NCI-H2029 (cell line): Measurements from ENCODE around the gene MTERF2.
"Not testable (repeated sequence)": the region's sequence is repeated elsewhere in the genome, so short reads cannot be mapped to it uniquely, and the experiment has no call there.

Experiments used
- DNase-seq: peaks from one replicate; lab custom pipeline; 2025; lab: John Stamatoyannopoulos, UW

MTERF2 gene, protein sequence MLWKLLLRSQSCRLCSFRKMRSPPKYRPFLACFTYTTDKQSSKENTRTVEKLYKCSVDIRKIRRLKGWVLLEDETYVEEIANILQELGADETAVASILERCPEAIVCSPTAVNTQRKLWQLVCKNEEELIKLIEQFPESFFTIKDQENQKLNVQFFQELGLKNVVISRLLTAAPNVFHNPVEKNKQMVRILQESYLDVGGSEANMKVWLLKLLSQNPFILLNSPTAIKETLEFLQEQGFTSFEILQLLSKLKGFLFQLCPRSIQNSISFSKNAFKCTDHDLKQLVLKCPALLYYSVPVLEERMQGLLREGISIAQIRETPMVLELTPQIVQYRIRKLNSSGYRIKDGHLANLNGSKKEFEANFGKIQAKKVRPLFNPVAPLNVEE

GRCh38 chr12:106986625-106987389 lies at the start of gene MTERF2:
Gene MTERF2 (minus strand): TSS chr12:106987146. CDS start chr12:106978714, 8,432 bp downstream.
- peak; percentile 93 for DNase-seq

DNA sequence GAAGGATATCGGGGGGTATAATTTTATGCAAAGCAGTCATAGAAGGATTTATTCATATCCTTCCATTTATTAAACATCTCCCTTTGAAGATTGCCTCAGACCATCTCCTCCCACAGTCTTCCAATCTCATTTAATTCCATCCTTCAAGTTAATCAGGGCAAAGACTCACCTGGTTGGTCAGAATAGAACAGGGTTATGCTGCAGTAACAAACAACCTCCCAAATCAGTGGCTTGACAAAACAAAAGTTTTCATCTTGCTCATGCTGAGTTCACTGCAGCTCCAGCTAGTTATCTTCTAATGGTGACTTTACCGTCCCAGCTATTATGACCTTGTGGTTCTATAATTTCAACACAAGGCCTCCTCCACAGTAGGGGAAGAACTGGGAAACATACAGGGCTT lies 48.8 kb upstream of the MTERF2 start:
- no peak for DNase-seq

DNA sequence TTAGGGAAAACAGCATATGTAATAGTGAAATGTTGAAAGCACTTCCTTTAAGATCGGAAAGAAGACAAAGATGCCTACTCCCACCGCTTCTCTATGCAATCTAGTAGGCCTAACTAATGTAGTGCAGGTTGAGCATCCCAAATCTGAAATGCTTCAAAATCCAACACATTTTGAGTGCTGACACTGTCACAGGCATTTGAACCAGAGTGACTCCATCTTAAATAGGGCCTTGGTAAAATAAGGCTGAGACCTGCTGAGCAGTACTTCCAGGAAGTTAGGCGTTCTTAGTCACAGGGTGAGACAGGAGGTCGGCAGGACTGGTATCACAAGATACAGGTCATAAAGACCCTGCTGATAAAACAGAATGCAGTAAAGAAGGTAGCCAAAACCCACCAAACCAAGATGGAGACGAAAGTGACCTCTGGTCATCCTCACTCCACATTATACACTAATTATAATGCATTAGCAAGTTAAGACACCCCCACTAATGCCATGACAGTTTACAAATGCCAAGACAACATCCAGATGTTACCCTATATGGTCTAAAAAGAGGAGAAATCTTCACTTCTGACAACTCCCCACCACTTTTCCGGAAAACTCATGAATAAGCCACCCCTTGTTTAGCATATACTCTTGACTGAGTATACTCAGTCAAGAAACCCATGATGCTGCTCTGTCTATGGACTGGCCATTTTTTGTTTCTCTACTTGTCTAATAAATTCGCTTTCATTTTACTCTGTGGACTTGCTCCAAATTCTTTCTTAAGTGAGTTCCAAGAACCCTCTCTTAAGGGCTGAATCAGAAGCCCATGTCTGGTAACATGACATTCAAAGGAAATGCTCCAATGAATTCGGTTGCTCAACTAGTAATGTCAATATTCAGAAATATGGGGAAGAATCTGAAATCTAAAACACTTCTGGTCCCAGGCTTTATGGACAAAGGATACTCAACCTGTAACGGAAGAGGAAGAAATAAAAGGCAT lies 47.1 kb upstream of the MTERF2 start:
- DNase-seq, result no peak

DNA sequence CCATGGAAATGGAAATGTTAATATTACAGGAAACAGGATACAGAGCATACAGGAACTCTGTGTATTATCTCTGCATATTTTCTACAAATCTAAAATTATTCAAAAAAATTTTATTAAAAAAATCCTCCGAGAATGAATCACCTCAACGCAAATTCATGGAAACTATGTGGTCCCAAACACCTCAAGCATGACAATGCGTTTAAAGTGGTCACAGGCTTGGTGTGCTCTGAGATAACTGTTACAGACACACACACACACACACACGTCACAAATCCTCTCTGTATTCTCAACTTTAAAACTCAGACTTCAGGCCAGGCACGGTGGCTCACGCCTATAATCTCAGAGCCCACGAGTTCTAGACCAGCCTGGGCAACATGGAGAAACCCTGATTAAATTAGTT lies 45.3 kb upstream of the MTERF2 start:
- no peak for DNase-seq

DNA sequence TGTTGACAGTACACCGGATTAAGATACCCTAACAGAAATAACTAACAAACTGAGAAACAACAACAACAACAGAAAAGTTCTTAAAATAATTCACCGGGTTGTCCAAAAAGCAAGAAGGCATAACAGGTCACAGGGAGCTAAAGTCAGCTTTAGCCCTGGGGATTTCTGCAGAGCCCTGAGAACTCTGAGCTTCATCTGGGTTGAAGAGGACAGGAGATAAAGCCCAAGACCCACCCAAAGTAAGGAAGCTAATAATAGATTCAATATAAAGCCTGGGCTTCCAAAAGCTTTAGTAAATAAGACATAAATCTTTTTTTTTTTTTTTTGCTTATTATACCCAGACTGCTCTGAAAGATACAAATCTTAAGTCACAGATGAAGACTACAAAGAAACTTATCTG lies 44.1 kb upstream of the MTERF2 start:
- DNase-seq, result no peak

DNA sequence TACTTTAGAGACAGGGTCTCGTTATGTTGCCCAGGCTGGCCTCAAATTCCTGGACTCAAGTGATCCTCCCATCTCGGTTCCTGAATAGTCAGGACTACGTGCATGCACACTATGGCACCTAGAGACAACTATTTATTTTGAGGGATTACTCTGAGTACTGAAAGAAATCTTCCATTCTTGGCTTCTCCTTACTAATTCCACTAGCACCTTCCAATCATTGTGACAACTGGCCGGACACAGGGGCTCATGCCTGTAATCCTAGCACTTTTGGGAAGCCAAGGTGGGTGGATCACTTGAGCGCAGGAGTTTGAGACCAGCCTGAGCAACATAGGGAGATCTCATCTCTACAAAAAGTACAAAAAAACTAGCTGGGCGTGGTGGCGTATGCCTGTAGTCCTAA lies 42.1 kb upstream of the MTERF2 start:
- no peak for DNase-seq

GRCh38 chr12:107027636-107028053 lies 40.7 kb upstream of the MTERF2 start:
- DNase-seq, result peak; percentile 95

DNA sequence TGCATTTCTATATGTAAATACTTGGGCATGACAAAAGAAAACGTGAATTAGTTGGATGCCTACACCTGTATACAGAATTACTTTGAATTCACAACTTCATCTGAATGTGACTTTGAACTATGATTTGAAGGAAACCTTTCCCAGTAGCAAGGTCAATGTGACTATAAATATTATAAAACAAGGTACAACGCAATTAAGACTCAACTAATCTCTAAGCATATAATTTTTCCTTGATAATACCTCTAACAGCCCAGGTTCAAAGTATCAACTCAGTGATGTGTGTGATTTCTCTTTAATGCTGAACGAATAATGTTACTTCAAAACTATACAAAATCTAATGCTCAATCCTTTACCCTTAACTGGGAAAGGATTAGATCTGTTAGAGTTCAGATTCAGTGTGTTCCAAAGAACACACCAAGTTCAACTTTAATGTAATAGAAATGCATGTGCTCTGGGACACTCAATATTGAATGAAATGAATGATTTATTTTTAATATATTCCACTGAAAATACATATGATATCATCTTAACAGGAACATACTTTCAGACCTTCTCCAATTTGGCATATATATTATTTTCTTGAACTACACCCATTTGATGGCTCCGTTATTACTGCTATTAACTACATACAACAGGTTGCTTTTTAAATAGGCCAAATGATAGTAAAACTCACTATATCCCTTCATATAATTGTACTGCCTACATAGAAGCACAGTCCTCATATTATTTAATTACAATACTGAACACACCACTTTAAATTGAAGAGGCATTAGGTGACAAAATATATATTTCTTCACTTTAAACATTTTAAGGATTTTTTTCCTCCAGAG lies 40.1 kb upstream of the MTERF2 start:
- DNase-seq, result no peak

- DNase-seq, result not testable (repeated sequence)
Observed at GRCh38 chr12:107026356-107026755, 39.4 kb upstream of the MTERF2 start.

DNA sequence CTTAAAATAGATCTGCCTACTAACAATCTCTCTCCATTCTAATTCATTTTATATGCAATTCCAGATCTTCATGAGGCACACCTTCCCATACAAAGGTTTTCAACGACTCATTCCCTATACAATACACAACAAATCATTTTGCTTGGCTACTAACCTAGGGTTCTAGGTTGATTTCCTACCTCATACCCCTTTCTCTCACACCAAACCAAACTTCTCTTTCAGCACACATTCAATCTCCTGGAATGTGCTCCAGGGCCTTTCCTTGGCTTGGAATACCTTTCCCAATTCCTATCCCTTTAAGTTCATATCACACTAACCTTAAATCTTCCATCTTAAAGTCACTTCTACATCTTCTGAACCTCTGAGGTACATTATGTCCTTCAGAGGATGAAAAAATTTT lies 38.7 kb upstream of the MTERF2 start:
- DNase-seq, result no peak

- DNase-seq, result no peak
Observed at GRCh38 chr12:107019546-107019945, 32.6 kb upstream of the MTERF2 start.

DNA sequence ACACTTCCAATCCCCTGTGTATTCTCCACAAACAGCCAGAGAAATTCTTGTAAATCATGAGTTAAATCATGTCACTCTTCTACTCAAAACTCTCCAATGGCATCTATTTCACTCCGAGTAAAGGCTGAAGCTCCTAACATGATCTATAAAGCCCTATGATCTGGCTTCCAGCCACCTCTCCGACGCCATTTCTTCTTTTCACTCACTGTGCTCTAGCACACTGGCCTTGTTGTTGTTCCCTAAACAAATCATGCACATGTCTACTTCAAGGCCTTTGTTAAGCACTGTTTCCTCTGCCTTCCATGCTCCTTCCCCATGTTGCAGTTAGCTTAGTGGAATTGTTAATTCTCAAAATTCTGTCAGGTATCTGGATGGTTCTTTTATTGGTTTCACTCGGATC lies 30.1 kb upstream of the MTERF2 start:
- DNase-seq, result no peak

DNA sequence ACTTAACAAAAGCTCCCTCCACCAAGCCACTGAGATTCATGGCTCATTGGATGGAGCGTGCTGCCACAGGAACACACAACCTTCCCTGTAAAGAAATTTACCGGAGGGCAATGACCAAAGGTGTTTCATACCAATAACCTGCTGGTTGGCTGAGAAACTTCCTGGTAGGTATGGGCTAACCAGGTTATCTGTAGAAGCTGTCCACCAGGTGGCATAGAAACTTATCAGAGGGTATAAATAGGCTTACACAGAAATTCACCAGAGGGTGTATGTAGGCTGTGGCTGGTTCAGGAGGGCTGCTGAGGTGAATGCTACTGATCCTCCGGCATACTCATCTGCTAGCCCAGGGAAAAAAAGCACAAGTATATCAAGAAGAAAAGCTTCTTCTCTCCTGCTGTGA lies 27.1 kb upstream of the MTERF2 start:
- peak; percentile 47 for DNase-seq

- DNase-seq, result no peak
Observed at GRCh38 chr12:107012736-107013425, 25.9 kb upstream of the MTERF2 start.

- no peak for DNase-seq
Observed at GRCh38 chr12:107011519-107011918, 24.6 kb upstream of the MTERF2 start.

GRCh38 chr12:107007411-107007810 lies 20.5 kb upstream of the MTERF2 start:
- no peak for DNase-seq

DNA sequence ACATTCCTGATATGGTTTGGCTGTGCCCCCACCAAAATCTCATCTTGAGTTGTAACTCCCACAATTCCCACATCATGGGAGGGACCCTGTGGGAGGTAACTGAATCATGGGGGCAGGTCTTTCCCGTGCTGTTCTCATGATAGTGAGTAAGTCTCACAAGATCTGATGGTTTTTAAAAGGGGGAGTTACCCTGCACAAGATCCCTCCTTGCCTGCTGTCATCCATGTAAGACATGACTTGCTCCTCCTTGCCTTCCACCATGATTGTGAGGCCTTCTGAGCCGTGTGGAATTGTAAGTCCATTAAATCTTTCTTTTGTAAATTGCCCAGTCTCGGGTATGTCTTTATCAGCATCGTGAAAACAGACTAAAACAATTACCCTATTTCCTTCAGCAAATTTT lies 15.7 kb upstream of the MTERF2 start:
- not testable (repeated sequence) for DNase-seq

DNA sequence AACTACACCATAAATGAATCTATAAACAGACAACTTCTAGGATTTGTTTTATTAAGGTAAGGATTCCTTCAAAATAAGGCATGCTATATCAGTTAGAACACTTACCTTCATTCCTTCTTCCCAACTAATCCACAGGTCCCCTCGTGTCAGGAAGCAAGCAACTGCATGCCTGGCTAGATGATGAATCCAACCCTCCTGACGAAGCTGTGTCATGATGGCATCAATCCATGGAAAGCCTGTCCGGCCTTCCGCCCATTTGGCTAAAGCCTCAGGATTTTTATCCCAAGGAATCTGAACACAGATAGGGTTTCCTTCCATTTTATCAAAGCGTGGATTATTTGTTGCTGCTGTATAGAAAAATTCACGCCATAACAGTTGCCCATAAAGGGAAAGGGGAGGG lies 12.5 kb upstream of the MTERF2 start:
- no peak for DNase-seq

GRCh38 chr12:106997916-106998315 lies 11.0 kb upstream of the MTERF2 start:
- no peak for DNase-seq

GRCh38 chr12:106996102-106996501 lies 9.2 kb upstream of the MTERF2 start:
- DNase-seq, result not testable (repeated sequence)
